GM12878 (cell line): Measurements from ENCODE around the gene ST8SIA3. TPM values are rescaled to one million over a fixed set of nuclear protein-coding genes. Genes with fewer than 3 reads are reported as not detected.

Experiments used
- ATAC-seq: fragments of 200-7000 bp; cut with Tn5 transposase; 3 replicates; pipeline ENCODE4 v1.9.1; 2020; ENCODE audit warnings: mild to moderate bottlenecking, moderate library complexity
- BruUV-seq: library from RNA; stranded (reverse); fragments of 400-500 nt; replicated peaks from 2 replicates; lab custom pipeline; 2021; lab: Mats Ljungman, UMichigan
- CTCF ChIA-PET: fragments of 300-600 bp; sonication (Branson Sonifier 250); formaldehyde crosslinking; extraction: SDS; loops from one replicate; lab custom pipeline; 2021; ENCODE audit warnings: inconsistent platforms; lab: Yijun Ruan, JAX
- POLR2A ChIA-PET: fragments of 350-600 bp; formaldehyde crosslinking; extraction: SDS; loops from one replicate; lab custom pipeline; 2021; ENCODE audit warnings: inconsistent platforms; lab: Charles Lee
- RAD21 ChIA-PET: fragments of 300-600 bp; sonication (Branson Sonifier 250); formaldehyde crosslinking; loops from one replicate; lab custom pipeline; 2023; ENCODE audit warnings: antibody characterized with exemption; ENCODE audit not compliant: unreplicated experiment; lab: Charles Lee
- SMC1A ChIA-PET: fragments of 300-600 bp; sonication (Branson Sonifier 250); formaldehyde crosslinking; loops from one replicate; lab custom pipeline; 2023; ENCODE audit not compliant: unreplicated experiment, uncharacterized antibody; lab: Charles Lee
- DNase-seq: peaks from one replicate; pipeline ENCODE4 v3.0.0-alpha.2; 2011; ENCODE audit warnings: low read depth, low spot score
- FAIRE-seq: peaks from 3 replicates; lab custom pipeline; 2011; peaks lifted over from hg19 to GRCh38; lab: Jason Lieb, UNC
- H2AFZ ChIP-seq: 2 replicates; pipeline ENCODE4 v1.6.0; 2011; ENCODE audit warnings: low read depth, low read length, control low read depth; ENCODE audit not compliant: control insufficient read depth
- H3K27ac ChIP-seq: 2 replicates; pipeline ENCODE4 v1.5.1; 2011; ENCODE audit warnings: control low read depth; ENCODE audit not compliant: control insufficient read depth, insufficient read depth
- H3K27me3 ChIP-seq, 2 experiments: replicated peaks in 1 of 2; 2 replicates each; pipeline versions ENCODE4 v1.6.0 to v1.6.1; 2011; ENCODE audit warnings: low read length in 1 of 2; ENCODE audit not compliant: control insufficient read depth in 2 of 2, insufficient read depth in 2 of 2
- H3K36me3 ChIP-seq, 2 experiments: 2 replicates each; pipeline ENCODE4 v1.5.1; 2011; ENCODE audit warnings: low read length in 1 of 2; ENCODE audit not compliant: control insufficient read depth in 2 of 2, insufficient read depth in 2 of 2
- H3K4me1 ChIP-seq: 2 replicates; pipeline ENCODE4 v1.6.1; 2011; ENCODE audit warnings: mild to moderate bottlenecking, low read length, moderate library complexity, mixed read lengths; ENCODE audit not compliant: control insufficient read depth, insufficient read depth
- H3K4me2 ChIP-seq: 2 replicates; pipeline ENCODE4 v1.6.0; 2011; ENCODE audit warnings: control low read depth; ENCODE audit not compliant: control insufficient read depth, insufficient read depth
- H3K4me3 ChIP-seq: fragments of 200-600 bp; sonication (generic); 2 replicates; pipeline ENCODE4 v1.5.1; 2016
- H3K79me2 ChIP-seq: 2 replicates; pipeline ENCODE4 v1.6.0; 2011; ENCODE audit warnings: low read length; ENCODE audit not compliant: control insufficient read depth, insufficient read depth
- H3K9ac ChIP-seq: 2 replicates; pipeline ENCODE4 v1.8.0; 2011; ENCODE audit warnings: low read length, control low read depth, mixed read lengths; ENCODE audit not compliant: control insufficient read depth, insufficient read depth
- H3K9me3 ChIP-seq: replicated peaks from 3 replicates; pipeline ENCODE4 v1.5.1; 2011; ENCODE audit warnings: mild to moderate bottlenecking, low read length; ENCODE audit not compliant: control insufficient read depth, insufficient read depth
- H4K20me1 ChIP-seq: 2 replicates; pipeline ENCODE4 v1.6.0; 2011; ENCODE audit not compliant: control insufficient read depth, insufficient read depth
- ASH2L ChIP-seq: fragments of 300-600, 200-600 bp; sonication (generic); IDR thresholded peaks from 2 replicates; pipeline ENCODE4 v1.6.1; 2017; ENCODE audit warnings: low read depth, mild to moderate bottlenecking, borderline replicate concordance
- ATF7 ChIP-seq: fragments of 450-650 bp; IDR thresholded peaks from 2 replicates; pipeline ENCODE4 v1.6.1; 2016; ENCODE audit warnings: low read depth, mild to moderate bottlenecking
- CREB1 ChIP-seq: IDR thresholded peaks from 2 replicates; pipeline ENCODE4 v1.6.1; 2012; ENCODE audit warnings: low read depth, mild to moderate bottlenecking, inconsistent platforms
- CREM ChIP-seq: IDR thresholded peaks from 2 replicates; pipeline ENCODE4 v1.6.1; 2014; ENCODE audit warnings: antibody characterized with exemption, low read depth
- EGR1 ChIP-seq, 2 experiments: IDR thresholded peaks; 1 replicate in 1 of 2; 2 replicates in 1 of 2; pipeline ENCODE4 v1.6.1; 2011 to 2012; ENCODE audit warnings: low read depth in 2 of 2, low read length in 2 of 2, borderline replicate concordance in 1 of 2, mild to moderate bottlenecking in 1 of 2, moderate library complexity in 1 of 2
- FOXM1 ChIP-seq: IDR thresholded peaks from 2 replicates; pipeline ENCODE4 v1.6.1; 2012; ENCODE audit warnings: low read depth, mild to moderate bottlenecking, inconsistent platforms, low read length, moderate library complexity
- HCFC1 ChIP-seq: fragments of 150-350 bp; IDR thresholded peaks from 2 replicates; pipeline ENCODE4 v1.6.1; 2014; ENCODE audit warnings: low read length
- IKZF2 ChIP-seq, 2 experiments: fragments of 450-650 bp; IDR thresholded peaks; 2 replicates each; pipeline ENCODE4 v1.6.1; 2017; ENCODE audit warnings: mild to moderate bottlenecking in 2 of 2, moderate library complexity in 2 of 2
- JUND ChIP-seq: IDR thresholded peaks from 2 replicates; pipeline ENCODE4 v1.6.1; 2012; ENCODE audit warnings: low read depth, mild to moderate bottlenecking, low read length, improper control_type of control experiment, moderate library complexity
- KAT2A ChIP-seq: conservative IDR thresholded peaks from 2 replicates; pipeline ENCODE4 v1.6.1; 2011; ENCODE audit warnings: low read depth, low read length; ENCODE audit not compliant: control insufficient read depth
- LARP7 ChIP-seq: fragments of 450-650 bp; IDR thresholded peaks from 2 replicates; pipeline ENCODE4 v1.6.1; 2017; ENCODE audit warnings: mild to moderate bottlenecking
- PKNOX1 ChIP-seq: fragments of 450-650 bp; IDR thresholded peaks from 2 replicates; pipeline ENCODE4 v1.6.1; 2016; ENCODE audit warnings: mild to moderate bottlenecking
- RCOR1 ChIP-seq: conservative IDR thresholded peaks from 2 replicates; pipeline ENCODE4 v1.6.1; 2012; ENCODE audit warnings: low read depth, low read length, improper control_type of control experiment
- SIX5 ChIP-seq: IDR thresholded peaks from 2 replicates; pipeline ENCODE4 v1.6.1; 2011; ENCODE audit warnings: mild to moderate bottlenecking, low read depth, low read length, moderate library complexity; ENCODE audit not compliant: severe bottlenecking
- SREBF2 ChIP-seq: IDR thresholded peaks from 2 replicates; pipeline ENCODE4 v1.6.1; 2012; ENCODE audit warnings: mild to moderate bottlenecking, low read length
- WRNIP1 ChIP-seq: IDR thresholded peaks from 2 replicates; pipeline ENCODE4 v1.6.1; 2011; ENCODE audit warnings: low read depth, low read length, improper control_type of control experiment, borderline replicate concordance
- YY1 ChIP-seq: IDR thresholded peaks from 2 replicates; pipeline ENCODE4 v1.6.1; 2011; ENCODE audit warnings: low read depth, mild to moderate bottlenecking, low read length
- ZNF622 ChIP-seq: fragments of 450-650 bp; IDR thresholded peaks from 2 replicates; pipeline ENCODE4 v1.6.1; 2017; ENCODE audit warnings: mild to moderate bottlenecking, inconsistent platforms
- WGBS: methylation state at CpG from one replicate; pipeline ENCODE4 v1.1.6; 2016; ENCODE audit warnings: low lambda C conversion rate; ENCODE audit not compliant: insufficient replicate concordance, insufficient coverage; ENCODE audit errors: missing lambda C conversion rate; 5-methylcytosine and 5-hydroxymethylcytosine counted together
- in situ Hi-C: fragments of 300-500 bp; cut with MboI; formaldehyde crosslinking; loops from 9 replicates; pipeline ENCODE4 v1.14.3; 2018; ENCODE audit warnings: mixed read lengths
- intact Hi-C: fragments of 100-400 bp; cut with micrococcal nuclease; formaldehyde crosslinking; loops from one replicate; pipeline ENCODE4 v1.14.2; 2022; ENCODE audit not compliant: unreplicated experiment
- polyA plus RNA-seq, 11 experiments: library from polyadenylated mRNA; depleted of rRNA in 4 of 11; unstranded in 6 of 11; stranded (reverse) in 5 of 11; fragments of >200 nt; fragmentation: Nextera tagmentation in 4 of 11; fragmentation: Illumina TruSeq in 1 of 11; extraction: Ambion mirVana in 4 of 11; extraction: Trizol in 1 of 11; gene quantifications; 1 replicate in 1 of 11; 2 replicates in 10 of 11; pipeline versions ENCODE4 v1.2.1 to v1.2.3, GENCODE V29; 2011 to 2016; ENCODE audit warnings: inconsistent platforms in 2 of 11, missing spikeins in 2 of 11, low read depth in 1 of 11
- total RNA-seq, 4 experiments: library from RNA; depleted of rRNA in 3 of 4; stranded (reverse); fragments of >200 nt in 3 of 4; fragmentation: Illumina TruSeq in 1 of 4; extraction: Trizol in 1 of 4; gene quantifications; 2 replicates each; pipeline versions ENCODE4 v1.2.1 to v1.2.3, GENCODE V29; 2013 to 2021
- TF ChIP-seq, protein P1 (sequence below): fragments of 450-650 bp; conservative IDR thresholded peaks from 2 replicates; pipeline ENCODE4 v1.6.1; 2017; ENCODE audit warnings: mild to moderate bottlenecking, moderate library complexity

The ST8SIA3 gene
- total and polyA plus RNA-seq, 10 of the 15 experiments (the other 5 are each of a cell fraction or from before 2014, with no cell fraction given), result under 0.01 TPM; not detected in 9

GRCh38 chr18:57343833-57344232 is 8.5 kb upstream of the ST8SIA3 start:
- H4K20me1 ChIP-seq, result no peaks in the 10 kb centered on the region
- ChIA-PET CTCF (no interaction called here), POLR2A (no interaction called here), RAD21 (interaction anchor here (0.9 kb wide), 1 partner anchor 475 kb away, joined by 3 read pairs; no protein-coding TSS in a partner anchor), SMC1A (no interaction called here)
- TF ChIP-seq RCOR1, result no peak
- TF ChIP-seq SIX5, result no peak
- TF ChIP-seq CREB1, result no peak
- TF ChIP-seq KAT2A, result no peak
- TF ChIP-seq HCFC1, result no peak
- no peak for TF ChIP-seq JUND
- no peak for TF ChIP-seq ZNF622
- no peak for TF ChIP-seq YY1
- TF ChIP-seq FOXM1, result no peak
- TF ChIP-seq ATF7, result no peak
- no peak for TF ChIP-seq SREBF2
- TF ChIP-seq PKNOX1, result no peak
- no peak for TF ChIP-seq WRNIP1
- TF ChIP-seq ASH2L, result no peak
- no peak for TF ChIP-seq LARP7
- TF ChIP-seq EGR1 (IDR thresholded peaks at IDR 0.05; ENCODE audit: borderline replicate concordance in 1 of 2, low read depth in 2 of 2, low read length in 2 of 2), result no peak
- no peak for TF ChIP-seq IKZF2 (IDR thresholded peaks at IDR 0.05)
- TF ChIP-seq CREM, result no peak
- TF ChIP-seq, protein P1, sequence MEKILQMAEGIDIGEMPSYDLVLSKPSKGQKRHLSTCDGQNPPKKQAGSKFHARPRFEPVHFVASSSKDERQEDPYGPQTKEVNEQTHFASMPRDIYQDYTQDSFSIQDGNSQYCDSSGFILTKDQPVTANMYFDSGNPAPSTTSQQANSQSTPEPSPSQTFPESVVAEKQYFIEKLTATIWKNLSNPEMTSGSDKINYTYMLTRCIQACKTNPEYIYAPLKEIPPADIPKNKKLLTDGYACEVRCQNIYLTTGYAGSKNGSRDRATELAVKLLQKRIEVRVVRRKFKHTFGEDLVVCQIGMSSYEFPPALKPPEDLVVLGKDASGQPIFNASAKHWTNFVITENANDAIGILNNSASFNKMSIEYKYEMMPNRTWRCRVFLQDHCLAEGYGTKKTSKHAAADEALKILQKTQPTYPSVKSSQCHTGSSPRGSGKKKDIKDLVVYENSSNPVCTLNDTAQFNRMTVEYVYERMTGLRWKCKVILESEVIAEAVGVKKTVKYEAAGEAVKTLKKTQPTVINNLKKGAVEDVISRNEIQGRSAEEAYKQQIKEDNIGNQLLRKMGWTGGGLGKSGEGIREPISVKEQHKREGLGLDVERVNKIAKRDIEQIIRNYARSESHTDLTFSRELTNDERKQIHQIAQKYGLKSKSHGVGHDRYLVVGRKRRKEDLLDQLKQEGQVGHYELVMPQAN, result no peak
- no peaks in the 10 kb centered on the region for H3K79me2 ChIP-seq
- no TSS peak for BruUV-seq
- H3K9me3 ChIP-seq, result no peaks in the 10 kb centered on the region
- H2AFZ ChIP-seq, result no peak overlapping the region
- no peak overlapping the region for H3K4me2 ChIP-seq
- WGBS, result 0% methylated on average over 1 of the region's 1 CpG
- no peaks in the 10 kb centered on the region for H3K4me1 ChIP-seq
- FAIRE-seq (no peak), ATAC-seq (no peak), DNase-seq (no peak)
- no peaks in the 10 kb centered on the region for H3K36me3 ChIP-seq
- H3K9ac ChIP-seq, result no peak overlapping the region
- no peaks in the 10 kb centered on the region; a peak in 3 of 4 replicates for H3K27me3 ChIP-seq
- no peak overlapping the region for H3K27ac ChIP-seq
- in situ Hi-C loops, result no loop called here
- H3K4me3 ChIP-seq, result no peak overlapping the region
- intact Hi-C loops, result no loop called here
